Thymus (tissue), 11 donors: ENCODE measurements around the gene KLF16. TPM values are rescaled to one million over a fixed set of nuclear protein-coding genes. Genes with fewer than 3 reads are reported as not detected.

Source experiments
- DNase-seq, 9 donors: peaks; one replicate each; pipeline ENCODE4 v3.0.0-alpha.2; 2013; ENCODE audit warnings: low spot score in 9 of 9, low read depth in 6 of 9, missing footprints in 1 of 9
- H3K27ac ChIP-seq, 2 donors: one replicate each; pipeline ENCODE4 v1.5.1; 2013; ENCODE audit warnings: control low read depth in 1 of 2, low read depth in 1 of 2, low read length in 1 of 2, mild to moderate bottlenecking in 1 of 2, moderate library complexity in 1 of 2
- H3K27me3 ChIP-seq, 2 donors: one replicate each; pipeline ENCODE4 v1.5.1; 2013; ENCODE audit warnings: low read length in 1 of 2; ENCODE audit not compliant: control insufficient read depth in 2 of 2, insufficient read depth in 1 of 2
- H3K36me3 ChIP-seq, 2 donors: one replicate each; pipeline ENCODE4 v1.5.1; 2013; ENCODE audit warnings: low read length in 1 of 2, mild to moderate bottlenecking in 1 of 2, moderate library complexity in 1 of 2; ENCODE audit not compliant: control insufficient read depth in 2 of 2, insufficient read depth in 2 of 2
- H3K4me1 ChIP-seq, 2 donors: one replicate each; pipeline ENCODE4 v1.5.1; 2013; ENCODE audit warnings: low read length in 2 of 2; ENCODE audit not compliant: control insufficient read depth in 2 of 2, insufficient read depth in 2 of 2
- H3K4me3 ChIP-seq, 2 donors: one replicate each; pipeline ENCODE4 v1.5.1; 2013; ENCODE audit warnings: low read length in 2 of 2, control low read depth in 1 of 2, mild to moderate bottlenecking in 1 of 2
- H3K9me3 ChIP-seq, 2 donors: one replicate each; pipeline ENCODE4 v1.5.1; 2013; ENCODE audit warnings: low read length in 1 of 2, mild to moderate bottlenecking in 1 of 2; ENCODE audit not compliant: control insufficient read depth in 2 of 2, insufficient read depth in 1 of 2
- WGBS: extraction: QIAGEN DNeasy Blood & Tissue Kit; methylation state at CpG from one replicate; pipeline ENCODE4 v1.1.7; 2013; 5-methylcytosine and 5-hydroxymethylcytosine counted together
- polyA plus RNA-seq: library from polyadenylated mRNA; stranded (reverse); fragments of 200-250 nt; gene quantifications from one replicate; pipeline ENCODE4 v1.2.3, GENCODE V29; 2013
- total RNA-seq: library from RNA; stranded (reverse); fragments of 120-200 nt; gene quantifications from one replicate; pipeline ENCODE4 v1.2.4, GENCODE V29; 2013
- donor health status: healthy.

Gene KLF16
- total and polyA plus RNA-seq, 2 donors = 3.2 to 8.4 TPM

GRCh38 chr19:1906985-1907562 is 43.7 kb upstream of the KLF16 start:
- H3K27me3 ChIP-seq = no peaks in the 10 kb centered on the region
- peaks cover 20 to 55% of the 10 kb centered on the region in 2 donors for H3K4me1 ChIP-seq
- 98% methylated on average over 10 of the region's 10 CpGs for WGBS
- peaks cover 0 to 3% of the 10 kb centered on the region in 2 donors for H3K36me3 ChIP-seq
- H3K4me3 ChIP-seq = no peak overlapping the region
- peaks cover 1 to 14% of the 10 kb centered on the region in 2 donors for H3K9me3 ChIP-seq
- peak overlapping the region in 1 of 2 donors; percentile 31 for H3K27ac ChIP-seq
- no peak for DNase-seq

- no peak for DNase-seq
- 89% methylated on average over 15 of the region's 15 CpGs for WGBS
- Histone ChIP-seq H3K36me3 (no peaks in the 10 kb centered on the region), H3K27ac (peak overlapping the region; percentile 60 to 92), H3K4me1 (peaks cover 20 to 55% of the 10 kb centered on the region in 2 donors), H3K27me3 (no peaks in the 10 kb centered on the region), H3K9me3 (peaks cover 1 to 14% of the 10 kb centered on the region in 2 donors), H3K4me3 (peak overlapping the region; percentile 62 to 87)
These were observed 42.5 kb upstream of the KLF16 start for GRCh38 chr19:1905863-1906375.

DNA sequence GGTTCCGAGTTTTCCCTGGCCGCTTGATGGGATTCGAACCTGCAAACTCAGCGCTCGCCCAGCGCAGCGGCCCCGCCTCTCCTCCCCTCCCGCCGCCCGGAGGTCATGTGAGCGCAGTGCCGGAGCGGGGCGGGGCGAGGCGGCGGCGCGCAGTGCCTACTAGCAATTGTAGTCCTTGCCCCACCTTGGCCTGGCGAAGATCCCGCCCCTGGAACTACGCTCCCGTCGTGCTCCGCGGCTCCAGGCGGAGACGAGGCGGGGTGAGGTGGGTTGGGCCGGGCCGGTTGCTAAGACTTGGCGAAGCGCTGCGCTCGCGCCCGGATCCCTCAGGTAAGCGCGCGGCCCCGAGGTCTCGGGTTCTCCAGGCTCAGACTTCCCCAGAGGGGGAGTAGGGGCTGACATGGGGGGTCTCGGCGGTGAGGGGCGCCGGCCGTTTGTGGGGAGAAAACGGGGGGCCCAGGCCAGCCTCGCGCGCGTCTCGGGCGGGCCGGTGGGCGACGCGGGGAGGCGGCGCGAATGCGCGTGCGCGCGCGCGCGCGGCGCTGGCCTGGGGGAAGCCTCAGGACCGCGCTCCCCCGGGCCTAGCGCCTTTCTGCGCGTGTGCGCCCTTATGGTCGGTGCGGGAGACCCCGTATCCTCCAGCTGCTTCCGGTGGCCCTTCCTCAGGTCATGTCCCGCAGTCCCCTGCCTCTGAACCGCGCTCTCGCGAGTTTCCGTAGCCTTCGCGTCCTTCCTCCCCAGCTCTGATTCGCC is 41.9 kb upstream of the KLF16 start, which contains the start of the genes ADAT3 and SCAMP4:
Gene ADAT3 (plus strand): TSS at position 290 of the 753 bp plus-strand sequence. CDS start 6,649 bp downstream, outside the sequence.
Gene SCAMP4 (plus strand): TSS at position 290 of the 753 bp plus-strand sequence. CDS start 9,621 bp downstream, outside the sequence.
- Histone ChIP-seq H3K4me1 (peaks cover 20 to 55% of the 10 kb centered on the region in 2 donors), H3K9me3 (peaks cover 1 to 14% of the 10 kb centered on the region in 2 donors), H3K27ac (peak within 1 kb of the TSS; percentile 89 to 92), H3K27me3 (no peaks in the 10 kb centered on the region), H3K36me3 (no peaks in the 10 kb centered on the region), H3K4me3 (peak within 1 kb of the TSS; percentile 62 to 87)
- DNase-seq = peak; percentile 89 to 98 (median 97)
- WGBS = under 1% methylated on average over 92 of the region's 92 CpGs

GRCh38 chr19:1904860-1905109 is 41.4 kb upstream of the KLF16 start:
- Histone ChIP-seq H3K36me3 (no peaks in the 10 kb centered on the region), H3K27me3 (no peaks in the 10 kb centered on the region), H3K4me3 (peak overlapping the region in 1 of 2 donors; percentile 87), H3K9me3 (peaks cover 0 to 10% of the 10 kb centered on the region in 2 donors), H3K4me1 (peaks cover 20 to 51% of the 10 kb centered on the region in 2 donors), H3K27ac (peak overlapping the region; percentile 89 to 92)
- 45% methylated on average over 8 of the region's 8 CpGs for WGBS
- no peak for DNase-seq

DNA sequence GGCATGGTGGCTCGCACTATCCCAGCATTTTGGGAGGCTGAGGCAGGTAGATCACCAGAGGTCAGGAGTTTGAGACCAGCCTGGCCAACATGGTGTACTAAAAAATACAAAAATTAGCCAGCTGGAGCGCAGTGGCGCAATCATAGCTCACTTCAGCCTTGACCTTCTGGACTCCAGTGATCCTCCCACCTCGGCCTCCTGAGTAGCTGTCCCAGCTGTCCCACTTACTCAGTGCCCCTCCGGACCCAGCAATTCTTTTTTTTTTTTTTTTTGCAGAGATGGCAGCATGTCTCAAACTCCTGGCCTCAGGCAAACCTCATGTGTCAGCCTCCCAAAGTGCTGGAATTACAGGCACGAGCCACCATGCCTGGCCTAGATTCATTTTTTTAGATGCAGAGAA is 39.5 kb upstream of the KLF16 start:
- Histone ChIP-seq H3K4me1 (peaks cover 13 to 37% of the 10 kb centered on the region in 2 donors), H3K27me3 (no peaks in the 10 kb centered on the region), H3K27ac (no peak overlapping the region), H3K36me3 (no peaks in the 10 kb centered on the region), H3K4me3 (no peak overlapping the region), H3K9me3 (peaks cover 0 to 4% of the 10 kb centered on the region in 2 donors)
- no peak for DNase-seq
- 88% methylated on average over 6 of the region's 6 CpGs for WGBS

DNA sequence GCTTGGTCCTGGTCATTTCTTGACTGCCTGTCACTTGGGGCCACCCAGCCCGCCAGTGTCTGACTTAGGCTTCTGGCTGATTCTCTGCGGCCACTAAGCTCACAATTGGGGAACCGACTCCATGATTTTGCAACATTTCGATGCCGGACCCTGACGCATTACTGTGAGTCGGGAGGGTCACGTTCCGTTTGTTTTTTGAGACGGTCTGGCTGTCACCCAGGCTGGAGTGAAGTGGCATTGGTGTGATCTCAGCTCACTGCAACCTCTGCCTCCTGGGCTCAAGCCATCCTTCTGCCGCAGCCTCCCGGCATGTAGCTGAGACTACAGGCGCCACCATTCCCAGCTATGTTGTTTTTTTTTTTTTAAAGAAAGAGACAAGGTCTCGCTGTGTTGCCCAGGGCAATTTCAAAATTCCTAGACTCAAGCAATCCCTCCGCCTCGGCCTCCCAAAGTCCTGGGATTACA is 38.6 kb upstream of the KLF16 start:
- H3K9me3 ChIP-seq = peaks cover 0 to 9% of the 10 kb centered on the region in 2 donors
- H3K27ac ChIP-seq = peak overlapping the region; percentile 5 to 69
- H3K36me3 ChIP-seq = no peaks in the 10 kb centered on the region
- peaks cover 15 to 38% of the 10 kb centered on the region in 2 donors for H3K4me1 ChIP-seq
- 95% methylated on average over 16 of the region's 16 CpGs for WGBS
- no peaks in the 10 kb centered on the region for H3K27me3 ChIP-seq
- DNase-seq = no peak
- no peak overlapping the region for H3K4me3 ChIP-seq

DNA sequence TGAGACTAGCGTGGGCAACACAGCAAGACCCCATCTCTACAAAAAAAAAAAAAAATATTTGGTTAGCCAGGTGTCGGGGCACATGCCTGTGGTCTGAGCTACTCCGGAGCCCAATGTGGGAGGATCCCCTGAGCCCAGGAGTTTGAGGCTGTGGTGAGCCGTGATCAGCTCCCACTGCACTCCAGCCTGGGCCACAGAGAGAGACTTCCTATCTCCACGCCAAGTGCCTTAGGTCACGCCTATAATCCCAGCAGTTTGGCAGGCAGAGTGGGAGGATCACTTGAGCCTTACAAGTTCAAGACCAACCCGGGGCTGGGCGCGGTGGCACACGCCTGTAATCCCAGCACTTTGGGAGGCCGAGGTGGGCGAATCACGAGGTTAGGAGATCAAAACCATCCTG is 33.1 kb upstream of the KLF16 start:
- Histone ChIP-seq H3K27me3 (no peaks in the 10 kb centered on the region), H3K9me3 (peaks cover 0 to 6% of the 10 kb centered on the region in 2 donors), H3K4me1 (peaks cover 19 to 39% of the 10 kb centered on the region in 2 donors), H3K27ac (peak overlapping the region in 1 of 2 donors; percentile 42), H3K4me3 (no peak overlapping the region), H3K36me3 (no peaks in the 10 kb centered on the region)
- DNase-seq = no peak
- 56% methylated on average over 13 of the region's 13 CpGs for WGBS

GRCh38 chr19:1893791-1894190 is 30.4 kb upstream of the KLF16 start:
- Histone ChIP-seq H3K27ac (no peak overlapping the region), H3K4me3 (no peak overlapping the region), H3K9me3 (peaks cover 0 to 6% of the 10 kb centered on the region in 2 donors), H3K27me3 (no peaks in the 10 kb centered on the region), H3K4me1 (peaks cover 19 to 39% of the 10 kb centered on the region in 2 donors), H3K36me3 (no peaks in the 10 kb centered on the region)
- no peak for DNase-seq
- 96% methylated on average over 17 of the region's 17 CpGs for WGBS

DNA sequence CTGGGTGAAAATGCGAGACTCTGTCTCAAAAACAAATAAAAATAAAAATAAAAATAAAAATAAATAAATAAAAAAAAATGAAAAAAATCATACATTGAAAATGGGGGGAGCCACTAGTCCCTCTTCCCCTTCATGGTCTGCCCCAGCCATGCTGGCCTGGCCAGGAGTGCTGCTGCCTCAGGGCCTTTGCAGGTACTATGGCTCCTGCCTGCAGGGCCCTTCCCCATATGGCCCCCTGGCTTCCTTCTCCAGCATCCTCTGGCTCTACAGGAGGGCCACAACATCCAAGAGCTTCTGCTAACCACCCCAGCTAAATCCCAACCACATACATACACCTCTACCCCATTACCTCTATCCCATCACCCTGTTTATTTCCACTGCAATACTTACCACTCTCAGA is 26.5 kb upstream of the KLF16 start:
- Histone ChIP-seq H3K9me3 (peaks cover 0 to 6% of the 10 kb centered on the region in 2 donors), H3K4me1 (peaks cover 0 to 20% of the 10 kb centered on the region in 2 donors), H3K36me3 (no peaks in the 10 kb centered on the region), H3K4me3 (no peak overlapping the region), H3K27ac (no peak overlapping the region), H3K27me3 (no peaks in the 10 kb centered on the region)
- 96% methylated on average over 1 of the region's 1 CpG for WGBS
- no peak for DNase-seq
